ENCODE data around the gene PAPPA.

The PAPPA gene

DNA sequence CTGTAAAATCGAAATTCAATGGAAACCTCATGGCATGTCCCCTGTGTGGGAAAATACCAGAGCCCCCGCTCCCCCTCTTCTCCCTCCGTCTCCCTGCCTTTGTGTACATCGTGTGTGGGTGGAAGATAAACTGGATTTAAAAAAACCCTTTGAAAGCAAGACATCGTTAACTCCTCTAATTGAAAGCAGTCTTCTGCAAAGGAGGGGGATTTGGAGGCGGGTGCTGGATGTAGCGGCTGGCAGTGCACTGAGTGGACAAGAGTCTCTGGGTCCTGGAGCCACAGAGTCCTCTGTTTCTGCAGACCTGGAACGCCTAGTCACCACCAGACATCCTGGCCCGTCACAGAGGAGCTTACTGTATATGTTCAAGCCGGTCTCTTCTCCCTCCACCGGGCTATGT, 169.4 kb downstream of the PAPPA start:
- no peaks in the 10 kb centered on the region for H3K36me3 ChIP-seq (ENCODE audit: insufficient read depth, low read length)
- no peak overlapping the region for H3K4me3 ChIP-seq (ENCODE audit: low read length, poor library complexity, severe bottlenecking)
- no peaks in the 10 kb centered on the region for H4K20me1 ChIP-seq (ENCODE audit: insufficient read depth, low read length, poor library complexity, severe bottlenecking)
- TF ChIP-seq, protein P1, sequence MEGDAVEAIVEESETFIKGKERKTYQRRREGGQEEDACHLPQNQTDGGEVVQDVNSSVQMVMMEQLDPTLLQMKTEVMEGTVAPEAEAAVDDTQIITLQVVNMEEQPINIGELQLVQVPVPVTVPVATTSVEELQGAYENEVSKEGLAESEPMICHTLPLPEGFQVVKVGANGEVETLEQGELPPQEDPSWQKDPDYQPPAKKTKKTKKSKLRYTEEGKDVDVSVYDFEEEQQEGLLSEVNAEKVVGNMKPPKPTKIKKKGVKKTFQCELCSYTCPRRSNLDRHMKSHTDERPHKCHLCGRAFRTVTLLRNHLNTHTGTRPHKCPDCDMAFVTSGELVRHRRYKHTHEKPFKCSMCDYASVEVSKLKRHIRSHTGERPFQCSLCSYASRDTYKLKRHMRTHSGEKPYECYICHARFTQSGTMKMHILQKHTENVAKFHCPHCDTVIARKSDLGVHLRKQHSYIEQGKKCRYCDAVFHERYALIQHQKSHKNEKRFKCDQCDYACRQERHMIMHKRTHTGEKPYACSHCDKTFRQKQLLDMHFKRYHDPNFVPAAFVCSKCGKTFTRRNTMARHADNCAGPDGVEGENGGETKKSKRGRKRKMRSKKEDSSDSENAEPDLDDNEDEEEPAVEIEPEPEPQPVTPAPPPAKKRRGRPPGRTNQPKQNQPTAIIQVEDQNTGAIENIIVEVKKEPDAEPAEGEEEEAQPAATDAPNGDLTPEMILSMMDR (conservative IDR thresholded peaks at IDR 0.05; ENCODE audit: low read length): no peak
- TF ChIP-seq EZH2phosphoT487 (IDR thresholded peaks at IDR 0.05; ENCODE audit: borderline replicate concordance): no peak
- no peaks in the 10 kb centered on the region for H3K27me3 ChIP-seq (ENCODE audit: insufficient read depth, low read length, poor library complexity, severe bottlenecking)
- no peak overlapping the region for H2AFZ ChIP-seq (ENCODE audit: low read length)
- H3K9me2 ChIP-seq (replicated peaks; ENCODE audit: low read depth, low read length): no peaks in the 10 kb centered on the region
- no peak overlapping the region for H3K9ac ChIP-seq (ENCODE audit: low read depth, low read length, poor library complexity, severe bottlenecking)
- H3K79me2 ChIP-seq (ENCODE audit: insufficient read depth, low read length): no peaks in the 10 kb centered on the region
- no peaks in the 10 kb centered on the region for H3F3A ChIP-seq (ENCODE audit: low read depth)
- no peaks in the 10 kb centered on the region for H3K4me1 ChIP-seq (ENCODE audit: insufficient read depth, low read length, poor library complexity, severe bottlenecking)
- no peak overlapping the region for H3K4me2 ChIP-seq (ENCODE audit: low read depth, low read length, poor library complexity, severe bottlenecking)
- 0 out of 2 replicates have a peak, but pooled peaks cover 2% of the 10 kb centered on the region for H3K9me3 ChIP-seq (ENCODE audit: insufficient read depth, low read depth, low read length)

DNA sequence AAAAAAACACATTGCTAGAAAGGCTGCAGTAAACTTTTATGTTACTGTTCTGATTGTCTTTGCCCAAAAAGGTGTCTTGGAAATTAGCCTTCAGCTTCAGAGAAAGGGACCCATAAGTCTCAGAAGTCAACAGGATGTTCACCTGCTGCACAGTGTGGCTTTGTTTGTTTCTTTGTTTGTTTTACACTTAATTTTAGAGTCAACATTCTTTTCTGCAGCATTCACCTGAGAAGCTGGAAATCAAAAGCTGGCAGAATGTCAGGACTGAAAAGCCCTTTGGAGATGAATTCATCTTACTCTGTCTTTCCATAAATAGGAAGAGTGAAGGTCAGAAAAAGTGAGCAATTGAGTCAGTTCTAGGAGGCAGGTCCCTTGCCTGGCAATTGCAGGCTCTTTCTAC, 170.0 kb downstream of the PAPPA start:
- no peak overlapping the region for H2AFZ ChIP-seq (ENCODE audit: low read length)
- H3K9me3 ChIP-seq (ENCODE audit: insufficient read depth, low read depth, low read length): 0 out of 2 replicates have a peak, but pooled peaks cover 2% of the 10 kb centered on the region
- H3K4me3 ChIP-seq (ENCODE audit: low read length, poor library complexity, severe bottlenecking): no peak overlapping the region
- no peaks in the 10 kb centered on the region for H3F3A ChIP-seq (ENCODE audit: low read depth)
- H3K4me2 ChIP-seq (ENCODE audit: low read depth, low read length, poor library complexity, severe bottlenecking): no peak overlapping the region
- TF ChIP-seq, protein P1 (conservative IDR thresholded peaks at IDR 0.05; ENCODE audit: low read length): no peak
- no peak for TF ChIP-seq EZH2phosphoT487 (IDR thresholded peaks at IDR 0.05; ENCODE audit: borderline replicate concordance)
- H4K20me1 ChIP-seq (ENCODE audit: insufficient read depth, low read length, poor library complexity, severe bottlenecking): no peaks in the 10 kb centered on the region
- H3K36me3 ChIP-seq (ENCODE audit: insufficient read depth, low read length): no peaks in the 10 kb centered on the region
- no peak overlapping the region for H3K9ac ChIP-seq (ENCODE audit: low read depth, low read length, poor library complexity, severe bottlenecking)
- H3K4me1 ChIP-seq (ENCODE audit: insufficient read depth, low read length, poor library complexity, severe bottlenecking): no peaks in the 10 kb centered on the region
- H3K79me2 ChIP-seq (ENCODE audit: insufficient read depth, low read length): no peaks in the 10 kb centered on the region
- no peaks in the 10 kb centered on the region for H3K9me2 ChIP-seq (replicated peaks; ENCODE audit: low read depth, low read length)
- H3K27me3 ChIP-seq (ENCODE audit: insufficient read depth, low read length, poor library complexity, severe bottlenecking): no peaks in the 10 kb centered on the region

DNA sequence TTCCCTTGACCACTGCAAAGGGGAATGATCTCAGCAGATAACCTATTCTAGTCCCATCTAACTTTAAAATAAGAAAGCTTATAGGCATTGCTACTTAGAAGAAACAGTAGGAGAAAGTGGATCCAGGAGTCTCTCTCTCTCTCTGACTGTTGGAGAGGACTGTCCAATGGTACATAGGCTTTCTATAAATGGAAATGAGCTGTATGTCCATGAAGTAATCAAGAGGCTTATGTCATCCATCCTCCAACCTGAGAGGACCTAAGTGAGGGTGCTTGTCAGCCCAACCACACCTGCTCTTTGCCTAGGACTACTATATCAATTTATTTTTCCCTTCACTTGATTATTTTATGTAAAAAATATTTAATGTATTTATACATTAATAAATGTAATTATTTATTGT, 172.3 kb downstream of the PAPPA start:
- TF ChIP-seq EZH2phosphoT487 (IDR thresholded peaks at IDR 0.05; ENCODE audit: borderline replicate concordance): no peak
- TF ChIP-seq, protein P1 (conservative IDR thresholded peaks at IDR 0.05; ENCODE audit: low read length): no peak
- H3K36me3 ChIP-seq (ENCODE audit: insufficient read depth, low read length): no peaks in the 10 kb centered on the region
- H3K9me3 ChIP-seq (ENCODE audit: insufficient read depth, low read depth, low read length): 0 out of 2 replicates have a peak, but pooled peaks cover 2% of the 10 kb centered on the region
- H3K4me2 ChIP-seq (ENCODE audit: low read depth, low read length, poor library complexity, severe bottlenecking): no peak overlapping the region
- no peak overlapping the region for H3K4me3 ChIP-seq (ENCODE audit: low read length, poor library complexity, severe bottlenecking)
- H3K27me3 ChIP-seq (ENCODE audit: insufficient read depth, low read length, poor library complexity, severe bottlenecking): no peaks in the 10 kb centered on the region
- no peak overlapping the region for H2AFZ ChIP-seq (ENCODE audit: low read length)
- no peak overlapping the region for H3K9ac ChIP-seq (ENCODE audit: low read depth, low read length, poor library complexity, severe bottlenecking)
- H3K4me1 ChIP-seq (ENCODE audit: insufficient read depth, low read length, poor library complexity, severe bottlenecking): no peaks in the 10 kb centered on the region
- no peaks in the 10 kb centered on the region for H3K79me2 ChIP-seq (ENCODE audit: insufficient read depth, low read length)
- no peaks in the 10 kb centered on the region for H3K9me2 ChIP-seq (replicated peaks; ENCODE audit: low read depth, low read length)
- H3F3A ChIP-seq (ENCODE audit: low read depth): no peaks in the 10 kb centered on the region
- H4K20me1 ChIP-seq (ENCODE audit: insufficient read depth, low read length, poor library complexity, severe bottlenecking): no peaks in the 10 kb centered on the region
